Neural cell (in vitro differentiated cells): ENCODE data around the gene OR1S1. TPM values are rescaled to one million over a fixed set of nuclear protein-coding genes. Genes with fewer than 3 reads are reported as not detected.

Experiments
- H2AFZ ChIP-seq: fragments of 200-600, 300-800 bp; sonication (generic), shearing (Covaris generic); 2 replicates; pipeline ENCODE4 v1.6.0; 2014; ENCODE audit warnings: low read depth, mild to moderate bottlenecking, antibody characterized with exemption, low read length, moderate library complexity
- H3F3A ChIP-seq: fragments of 200-600 bp; shearing (Covaris generic); 2 replicates; pipeline ENCODE4 v1.6.1; 2016; ENCODE audit warnings: mild to moderate bottlenecking, moderate library complexity, mixed read lengths, antibody characterized with exemption, low read length; ENCODE audit not compliant: insufficient read depth, poor library complexity, severe bottlenecking
- H3K27ac ChIP-seq: fragments of 200-600, 300-800 bp; sonication (generic), shearing (Covaris generic); 2 replicates; pipeline ENCODE4 v1.5.1; 2014; ENCODE audit warnings: mild to moderate bottlenecking, low read length, moderate library complexity
- H3K27me3 ChIP-seq: fragments of 300-800, 200-600 bp; sonication (generic), shearing (Covaris generic); 2 replicates; pipeline ENCODE4 v1.6.0; 2014; ENCODE audit warnings: mild to moderate bottlenecking, low read depth, low read length, moderate library complexity; ENCODE audit not compliant: insufficient read depth
- H3K36me3 ChIP-seq: fragments of 300-800, 200-600 bp; sonication (generic), shearing (Covaris generic); 2 replicates; pipeline ENCODE4 v1.5.1; 2014; ENCODE audit warnings: mild to moderate bottlenecking, antibody characterized with exemption, low read length, moderate library complexity; ENCODE audit not compliant: insufficient read depth
- H3K4me2 ChIP-seq: fragments of 300-800, 200-600 bp; sonication (generic), shearing (Covaris generic); 2 replicates; pipeline ENCODE4 v1.6.0; 2014; ENCODE audit warnings: mild to moderate bottlenecking, low read length
- H3K4me3 ChIP-seq: fragments of 300-800, 200-600 bp; sonication (generic), shearing (Covaris generic); 2 replicates; pipeline ENCODE4 v1.5.1; 2014; ENCODE audit warnings: mild to moderate bottlenecking, low read length, moderate library complexity
- H3K79me2 ChIP-seq: fragments of 200-600 bp; shearing (Covaris generic); replicated peaks from 2 replicates; pipeline ENCODE4 v1.6.0; 2014; ENCODE audit warnings: mild to moderate bottlenecking, low read length, moderate library complexity; ENCODE audit not compliant: insufficient read depth
- H3K9ac ChIP-seq: fragments of 300-800, 200-600 bp; sonication (generic), shearing (Covaris generic); 2 replicates; pipeline ENCODE4 v1.6.1; 2016; ENCODE audit warnings: mild to moderate bottlenecking, low read length, mixed read lengths
- H3K9me2 ChIP-seq: fragments of 200-600 bp; shearing (Covaris generic); 2 replicates; pipeline ENCODE4 v1.6.1; 2016; ENCODE audit warnings: mild to moderate bottlenecking, low read length, mixed read lengths; ENCODE audit not compliant: insufficient read depth
- H3K9me3 ChIP-seq: fragments of 200-600, 300-800 bp; sonication (generic), shearing (Covaris generic); 2 replicates; pipeline ENCODE4 v1.6.1; 2016; ENCODE audit warnings: mild to moderate bottlenecking, mixed run types, low read length, moderate library complexity, mixed read lengths
- H4K20me1 ChIP-seq: fragments of 200-600 bp; shearing (Covaris generic); 2 replicates; pipeline ENCODE4 v1.6.1; 2016; ENCODE audit warnings: mild to moderate bottlenecking, mixed run types; ENCODE audit not compliant: insufficient read depth
- EP300 ChIP-seq: fragments of 450-650 bp; conservative IDR thresholded peaks from 2 replicates; pipeline ENCODE4 v1.6.1; 2014; ENCODE audit warnings: antibody characterized with exemption, mild to moderate bottlenecking, moderate library complexity; ENCODE audit not compliant: poor library complexity, severe bottlenecking
- EZH2 ChIP-seq: fragments of 200-600, 300-800 bp; shearing (Covaris generic), sonication (generic); IDR thresholded peaks from 2 replicates; pipeline ENCODE4 v1.6.1; 2014; ENCODE audit warnings: antibody characterized with exemption, low read length, borderline replicate concordance, mild to moderate bottlenecking; ENCODE audit not compliant: insufficient read depth, poor library complexity, severe bottlenecking
- MXI1 ChIP-seq: fragments of 450-650 bp; conservative IDR thresholded peaks from 2 replicates; pipeline ENCODE4 v1.6.1; 2014; ENCODE audit warnings: antibody characterized with exemption, mild to moderate bottlenecking; ENCODE audit not compliant: poor library complexity, severe bottlenecking
- POLR2AphosphoS5 ChIP-seq: IDR thresholded peaks from 2 replicates; pipeline ENCODE4 v1.6.1; 2012
- RAD21 ChIP-seq: fragments of 450-650 bp; conservative IDR thresholded peaks from 2 replicates; pipeline ENCODE4 v1.6.1; 2014; ENCODE audit warnings: antibody characterized with exemption, mild to moderate bottlenecking, moderate library complexity
- SMC3 ChIP-seq: fragments of 450-650 bp; conservative IDR thresholded peaks from 2 replicates; pipeline ENCODE4 v1.6.1; 2014; ENCODE audit warnings: antibody characterized with exemption, mild to moderate bottlenecking, moderate library complexity; ENCODE audit not compliant: poor library complexity
- TAF1 ChIP-seq: IDR thresholded peaks from 2 replicates; pipeline ENCODE4 v1.6.1; 2012; ENCODE audit warnings: low read depth
- polyA plus RNA-seq: library from polyadenylated mRNA; depleted of rRNA; stranded (reverse); fragments of >200 nt; gene quantifications from 2 replicates; pipeline ENCODE4 v1.2.3, GENCODE V29; 2014
- TF ChIP-seq, protein P1 (sequence below): IDR thresholded peaks from 2 replicates; pipeline ENCODE4 v1.6.1; 2012; ENCODE audit warnings: borderline replicate concordance
- TF ChIP-seq, protein P2 (sequence below): fragments of 450-650 bp; IDR thresholded peaks from 2 replicates; pipeline ENCODE4 v1.5.1; 2014; ENCODE audit warnings: antibody characterized with exemption, mild to moderate bottlenecking, moderate library complexity; ENCODE audit not compliant: poor library complexity, severe bottlenecking

OR1S1 gene
- polyA plus RNA-seq, 1 donor from 2014 or later: not detected

DNA sequence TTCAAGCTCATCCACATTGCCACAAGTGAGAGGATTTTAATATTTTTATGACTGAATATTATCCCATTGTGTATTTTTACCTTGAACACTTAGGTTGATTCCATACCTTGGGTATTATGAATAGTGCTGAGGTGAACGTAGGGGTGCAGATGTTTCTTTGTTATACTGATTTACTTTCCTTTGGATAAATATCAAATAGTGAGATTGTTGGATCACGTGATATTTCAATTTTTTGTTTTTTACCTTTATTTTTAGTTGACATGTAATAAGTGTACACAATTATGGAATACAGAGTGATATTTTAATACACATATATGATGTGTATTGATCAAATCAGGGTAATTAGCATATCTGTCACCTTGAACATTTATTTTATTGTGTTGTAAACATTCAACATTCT lies 47.5 kb downstream of the OR1S1 start:
- no peak for TF ChIP-seq MXI1
- TF ChIP-seq SMC3: no peak
- TF ChIP-seq, protein P1, sequence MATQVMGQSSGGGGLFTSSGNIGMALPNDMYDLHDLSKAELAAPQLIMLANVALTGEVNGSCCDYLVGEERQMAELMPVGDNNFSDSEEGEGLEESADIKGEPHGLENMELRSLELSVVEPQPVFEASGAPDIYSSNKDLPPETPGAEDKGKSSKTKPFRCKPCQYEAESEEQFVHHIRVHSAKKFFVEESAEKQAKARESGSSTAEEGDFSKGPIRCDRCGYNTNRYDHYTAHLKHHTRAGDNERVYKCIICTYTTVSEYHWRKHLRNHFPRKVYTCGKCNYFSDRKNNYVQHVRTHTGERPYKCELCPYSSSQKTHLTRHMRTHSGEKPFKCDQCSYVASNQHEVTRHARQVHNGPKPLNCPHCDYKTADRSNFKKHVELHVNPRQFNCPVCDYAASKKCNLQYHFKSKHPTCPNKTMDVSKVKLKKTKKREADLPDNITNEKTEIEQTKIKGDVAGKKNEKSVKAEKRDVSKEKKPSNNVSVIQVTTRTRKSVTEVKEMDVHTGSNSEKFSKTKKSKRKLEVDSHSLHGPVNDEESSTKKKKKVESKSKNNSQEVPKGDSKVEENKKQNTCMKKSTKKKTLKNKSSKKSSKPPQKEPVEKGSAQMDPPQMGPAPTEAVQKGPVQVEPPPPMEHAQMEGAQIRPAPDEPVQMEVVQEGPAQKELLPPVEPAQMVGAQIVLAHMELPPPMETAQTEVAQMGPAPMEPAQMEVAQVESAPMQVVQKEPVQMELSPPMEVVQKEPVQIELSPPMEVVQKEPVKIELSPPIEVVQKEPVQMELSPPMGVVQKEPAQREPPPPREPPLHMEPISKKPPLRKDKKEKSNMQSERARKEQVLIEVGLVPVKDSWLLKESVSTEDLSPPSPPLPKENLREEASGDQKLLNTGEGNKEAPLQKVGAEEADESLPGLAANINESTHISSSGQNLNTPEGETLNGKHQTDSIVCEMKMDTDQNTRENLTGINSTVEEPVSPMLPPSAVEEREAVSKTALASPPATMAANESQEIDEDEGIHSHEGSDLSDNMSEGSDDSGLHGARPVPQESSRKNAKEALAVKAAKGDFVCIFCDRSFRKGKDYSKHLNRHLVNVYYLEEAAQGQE: no peak
- no peak for TF ChIP-seq EZH2
- TF ChIP-seq TAF1: no peak
- TF ChIP-seq, protein P2, sequence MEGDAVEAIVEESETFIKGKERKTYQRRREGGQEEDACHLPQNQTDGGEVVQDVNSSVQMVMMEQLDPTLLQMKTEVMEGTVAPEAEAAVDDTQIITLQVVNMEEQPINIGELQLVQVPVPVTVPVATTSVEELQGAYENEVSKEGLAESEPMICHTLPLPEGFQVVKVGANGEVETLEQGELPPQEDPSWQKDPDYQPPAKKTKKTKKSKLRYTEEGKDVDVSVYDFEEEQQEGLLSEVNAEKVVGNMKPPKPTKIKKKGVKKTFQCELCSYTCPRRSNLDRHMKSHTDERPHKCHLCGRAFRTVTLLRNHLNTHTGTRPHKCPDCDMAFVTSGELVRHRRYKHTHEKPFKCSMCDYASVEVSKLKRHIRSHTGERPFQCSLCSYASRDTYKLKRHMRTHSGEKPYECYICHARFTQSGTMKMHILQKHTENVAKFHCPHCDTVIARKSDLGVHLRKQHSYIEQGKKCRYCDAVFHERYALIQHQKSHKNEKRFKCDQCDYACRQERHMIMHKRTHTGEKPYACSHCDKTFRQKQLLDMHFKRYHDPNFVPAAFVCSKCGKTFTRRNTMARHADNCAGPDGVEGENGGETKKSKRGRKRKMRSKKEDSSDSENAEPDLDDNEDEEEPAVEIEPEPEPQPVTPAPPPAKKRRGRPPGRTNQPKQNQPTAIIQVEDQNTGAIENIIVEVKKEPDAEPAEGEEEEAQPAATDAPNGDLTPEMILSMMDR: no peak
- TF ChIP-seq EP300: no peak
- TF ChIP-seq RAD21: no peak
- TF ChIP-seq POLR2AphosphoS5: no peak
- Histone ChIP-seq H3K79me2 (no peaks in the 10 kb centered on the region), H3K27ac (no peak overlapping the region), H3K9me3 (no peaks in the 10 kb centered on the region), H3K36me3 (no peaks in the 10 kb centered on the region), H3K27me3 (no peaks in the 10 kb centered on the region), H4K20me1 (no peaks in the 10 kb centered on the region), H3K9ac (no peak overlapping the region), H3K4me2 (no peak overlapping the region), H2AFZ (no peak overlapping the region), H3K9me2 (no peaks in the 10 kb centered on the region), H3K4me3 (no peak overlapping the region), H3F3A (no peaks in the 10 kb centered on the region)

Other genes starting within 250 kb of the OR1S1 start
- gene OR9Q1, start 188.8 kb upstream of the OR1S1 start, polyA plus RNA-seq: not detected in 2 replicates
- gene OR6Q1, start 181.8 kb upstream of the OR1S1 start, polyA plus RNA-seq: not detected in 2 replicates
- gene OR9I1, start 87.2 kb upstream of the OR1S1 start, polyA plus RNA-seq: not detected in 2 replicates
- gene OR9Q2, start 23.6 kb upstream of the OR1S1 start, polyA plus RNA-seq: not detected in 2 replicates
- gene OR1S2, start 8.6 kb upstream of the OR1S1 start, polyA plus RNA-seq: not detected in 2 replicates
- not detected in 2 replicates for gene OR10Q1, start 16.2 kb downstream of the OR1S1 start, polyA plus RNA-seq
- gene OR10W1, start 55.5 kb downstream of the OR1S1 start, polyA plus RNA-seq: not detected in 2 replicates
- gene OR5B17, start 146.3 kb downstream of the OR1S1 start, polyA plus RNA-seq: not detected in 2 replicates
- not detected in 2 replicates for gene OR5B3, start 194.2 kb downstream of the OR1S1 start, polyA plus RNA-seq
- not detected in 2 replicates for gene OR5B2, start 215.4 kb downstream of the OR1S1 start, polyA plus RNA-seq
- gene OR5B12, start 229.5 kb downstream of the OR1S1 start, polyA plus RNA-seq: not detected in 2 replicates